HG03175 (cell line): ENCODE results near the gene BTD.

Experiments used
- ATAC-seq: cut with Tn5 transposase; IDR thresholded peaks from one replicate; pipeline ENCODE4 v1.9.1; 2021; ENCODE audit warnings: mild to moderate bottlenecking, moderate library complexity; ENCODE audit not compliant: unreplicated experiment

BTD gene

DNA sequence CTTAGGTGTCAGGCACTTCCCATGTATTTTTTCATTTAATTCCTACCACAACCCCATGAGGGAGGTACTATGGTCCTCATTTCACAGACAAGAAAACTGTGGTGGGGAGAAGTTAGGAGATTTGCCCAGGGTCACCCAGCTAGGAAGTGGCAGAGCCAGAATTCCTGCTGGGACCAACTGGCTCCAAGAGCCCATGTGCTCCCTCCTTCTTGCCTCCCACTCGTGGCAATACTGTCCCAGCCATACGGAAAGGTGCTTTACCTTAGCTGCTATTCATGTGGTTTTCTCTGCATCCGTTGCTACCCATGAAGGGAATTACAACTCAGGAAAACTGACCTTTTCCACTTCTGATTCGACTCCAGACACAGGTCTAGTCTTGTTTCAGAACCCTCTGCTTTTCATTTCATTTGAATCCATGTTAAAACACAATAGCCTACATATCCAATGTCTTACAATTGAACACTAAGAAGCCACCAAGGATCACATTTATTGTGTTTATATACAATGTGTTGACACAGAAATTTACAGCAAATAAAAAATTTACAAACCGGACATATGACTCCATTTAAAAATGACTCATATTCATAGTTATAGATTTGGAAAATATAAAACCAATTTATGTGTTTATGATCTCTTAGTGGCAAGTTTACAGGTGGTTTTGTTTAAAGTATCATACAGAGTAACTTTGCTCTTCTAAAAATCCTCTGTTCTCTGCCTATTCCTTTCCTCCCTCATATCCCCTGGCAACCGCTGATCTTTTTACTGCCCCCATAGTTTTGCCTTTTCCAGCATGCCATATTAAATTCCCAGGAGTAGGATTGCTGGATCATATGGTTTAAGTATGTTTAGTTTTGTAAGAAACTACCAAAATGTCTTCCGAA lies 58.8 kb downstream of the BTD start:
- ATAC-seq, result no peak

DNA sequence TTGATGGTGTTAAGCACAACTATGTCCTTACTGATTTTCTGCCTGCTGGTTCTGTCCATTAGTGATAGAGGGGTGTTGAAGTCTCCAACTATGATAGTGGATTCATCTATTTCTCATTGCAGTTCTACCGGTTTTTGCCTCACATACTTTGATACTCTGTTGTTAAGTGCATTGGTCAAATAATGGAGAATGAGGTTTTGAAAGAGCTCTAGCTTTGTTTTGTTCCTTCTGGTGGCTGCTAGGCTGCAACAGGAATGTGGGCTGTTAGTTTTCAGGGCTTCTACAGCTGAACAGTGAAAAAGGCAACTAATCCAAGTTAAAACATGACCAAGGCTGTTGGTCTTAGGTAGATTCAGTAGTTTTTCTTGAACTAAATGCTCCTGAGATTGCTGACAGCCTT lies 62.6 kb downstream of the BTD start:
- no peak for ATAC-seq

DNA sequence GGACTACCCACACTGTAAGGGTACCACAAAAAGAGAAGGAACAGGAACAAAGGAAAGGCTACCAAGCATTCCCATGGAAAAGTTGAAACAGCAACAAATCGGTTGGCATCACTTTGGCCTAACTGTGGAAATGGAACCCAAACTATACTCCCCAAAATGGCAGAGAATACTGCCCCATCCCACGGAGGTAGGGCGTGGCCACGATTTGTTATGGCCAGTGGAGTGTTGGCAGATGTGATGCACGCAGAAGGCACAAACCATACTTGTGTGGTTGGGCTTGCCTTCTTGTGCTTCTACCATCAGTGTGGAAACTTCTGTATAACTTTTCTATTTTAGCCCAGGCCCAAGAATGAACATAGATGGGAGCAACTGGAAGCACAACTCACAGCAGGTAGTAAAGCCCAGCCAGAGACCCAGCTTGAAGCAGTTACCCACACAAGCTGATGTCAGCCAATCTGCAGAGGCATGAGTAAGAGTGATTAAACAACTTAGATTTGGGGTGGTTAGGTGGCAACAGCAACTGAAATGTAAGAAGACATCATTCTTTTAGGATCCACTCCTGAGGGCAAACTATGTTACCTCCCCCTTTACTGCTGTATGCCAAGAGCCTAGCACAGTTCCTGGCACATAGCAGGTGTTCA lies 64.1 kb downstream of the BTD start:
- no peak for ATAC-seq

DNA sequence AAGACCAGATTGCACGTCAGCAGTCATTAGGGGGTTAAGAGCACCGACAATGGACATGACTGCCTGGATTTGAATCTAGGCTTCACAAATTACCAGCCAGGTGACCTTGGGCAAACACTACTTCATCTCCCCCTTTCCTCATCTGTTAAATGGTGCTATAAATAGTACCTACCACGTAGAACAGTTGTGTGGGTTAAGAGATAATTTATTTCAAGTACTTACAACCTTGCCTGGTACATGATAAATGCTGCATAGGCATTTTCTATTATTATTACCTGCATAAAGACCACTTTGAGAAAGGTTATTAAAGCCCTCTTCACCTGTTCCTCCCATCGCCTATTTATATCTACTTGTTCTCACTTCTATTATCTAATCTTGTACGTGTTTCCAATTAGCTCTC lies 64.7 kb downstream of the BTD start:
- no peak for ATAC-seq

DNA sequence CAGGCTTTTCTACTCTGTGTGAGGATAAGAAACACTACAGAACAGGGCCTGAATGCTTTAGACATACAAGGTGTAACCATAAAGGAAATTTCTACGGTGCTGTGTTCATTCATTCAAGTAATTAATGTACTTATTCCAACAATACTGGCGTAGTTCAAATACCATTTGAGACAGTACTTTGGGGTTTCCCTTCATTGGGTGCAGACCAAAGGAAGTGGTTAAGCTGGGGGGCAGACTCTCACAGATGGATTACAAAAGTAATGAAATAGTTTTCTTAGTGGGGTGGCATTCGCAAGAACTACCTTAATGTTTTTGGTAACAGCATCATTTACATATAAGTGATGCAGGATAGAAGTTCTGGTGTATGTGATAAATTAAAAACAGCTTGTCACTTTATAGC lies 65.9 kb downstream of the BTD start:
- ATAC-seq, result no peak

DNA sequence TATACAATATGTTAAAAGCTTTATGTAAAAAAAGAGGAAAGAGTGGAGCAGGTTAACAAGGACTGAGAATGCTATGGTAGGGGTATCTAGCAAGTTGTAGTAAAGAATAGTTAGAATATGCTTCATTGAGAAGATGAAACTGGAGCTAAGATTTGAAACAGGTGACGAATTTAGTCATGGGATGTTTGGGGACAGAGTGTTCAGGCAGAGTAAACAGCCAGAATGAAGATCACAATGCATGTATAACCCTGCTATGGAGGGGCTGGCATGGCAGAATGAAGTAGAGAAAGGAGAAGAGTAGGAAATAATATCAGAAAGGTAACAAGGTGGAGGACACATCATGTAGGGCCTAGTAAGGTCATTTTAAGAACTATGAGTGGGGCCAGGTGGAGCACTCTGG lies 72.0 kb downstream of the BTD start:
- no peak for ATAC-seq

DNA sequence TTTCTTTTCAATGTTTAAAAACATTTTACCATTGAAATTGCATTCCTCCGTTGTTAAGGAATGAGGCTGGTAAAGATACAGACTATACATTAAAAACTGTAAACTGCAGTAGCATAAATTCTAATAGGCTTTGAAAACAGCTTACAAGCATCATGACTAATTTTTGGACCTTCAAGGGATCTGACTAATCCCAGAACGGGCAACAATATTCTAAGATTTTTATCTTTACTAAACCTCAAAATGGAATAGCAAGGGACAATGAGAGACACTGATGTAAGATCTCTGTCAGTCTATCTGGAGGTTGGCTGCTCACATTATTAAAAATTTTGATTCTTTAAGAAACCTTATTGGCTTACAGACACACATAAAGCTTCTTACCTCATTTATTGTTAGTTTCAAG lies 74.7 kb downstream of the BTD start:
- no peak for ATAC-seq

DNA sequence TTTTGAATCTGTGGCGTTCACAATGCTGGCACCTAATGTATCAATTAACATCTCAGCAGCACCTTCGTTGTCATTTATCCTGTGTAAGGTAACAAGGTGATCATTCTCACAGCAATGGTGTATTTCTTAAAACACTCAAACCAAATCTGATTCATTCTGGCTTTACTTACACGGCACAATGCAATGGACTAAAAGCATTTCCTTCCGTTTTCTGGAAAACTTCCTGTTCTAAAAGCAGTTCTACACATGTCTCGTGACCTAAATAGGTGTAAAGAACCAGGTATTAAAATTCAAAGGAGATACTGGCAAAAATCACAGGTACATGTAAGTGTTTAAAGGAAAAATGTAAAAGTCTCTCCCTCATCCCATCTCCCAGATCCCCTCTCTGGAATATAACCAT lies 77.8 kb downstream of the BTD start:
- ATAC-seq, result no peak

DNA sequence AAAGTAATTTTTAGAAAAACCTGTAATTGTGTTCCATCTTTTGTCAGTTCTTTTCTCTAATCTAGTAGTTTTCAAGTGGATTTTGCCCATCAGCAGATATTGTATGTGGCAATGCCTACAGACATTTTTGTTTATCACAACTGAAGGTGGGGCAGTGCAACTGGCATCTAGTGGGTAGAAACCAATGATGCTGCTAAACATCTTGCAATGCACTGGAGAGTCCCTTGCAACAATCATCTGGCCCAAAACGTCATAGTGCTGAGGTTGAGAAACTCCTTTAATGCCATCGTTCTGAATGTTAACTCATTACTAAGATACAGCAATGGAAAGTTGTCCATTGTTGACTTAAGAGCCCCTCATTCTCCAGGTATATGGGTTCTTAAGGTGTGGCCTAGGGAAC lies 80.1 kb downstream of the BTD start:
- no peak for ATAC-seq

DNA sequence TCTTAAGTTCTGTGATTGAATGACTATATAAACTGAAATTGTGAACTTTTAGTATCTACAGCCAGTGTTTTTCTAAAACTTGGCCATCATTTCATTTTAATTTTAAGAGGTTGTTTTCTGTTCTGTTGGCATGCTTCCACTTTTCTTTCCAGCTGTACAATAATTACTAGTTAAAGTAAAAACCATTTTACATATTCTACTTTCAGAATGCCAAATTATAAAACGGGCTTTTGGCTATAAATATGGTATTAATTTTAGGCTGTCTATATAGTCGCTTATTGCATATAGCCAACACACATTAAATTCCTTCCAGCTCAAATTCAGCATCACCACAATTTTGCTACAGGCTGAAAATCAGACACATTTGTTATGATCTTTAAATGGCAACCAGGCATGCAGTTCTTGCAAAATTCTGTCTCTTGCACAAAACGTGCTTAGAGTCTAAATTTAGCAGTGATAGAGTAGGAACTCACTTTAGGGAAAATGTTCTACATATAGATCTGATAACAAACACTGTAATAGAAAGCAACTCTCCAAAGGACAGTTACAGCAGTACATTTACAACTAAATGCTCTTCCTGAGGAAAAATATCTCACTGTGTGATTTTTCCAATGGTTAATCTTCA lies 81.1 kb downstream of the BTD start:
- ATAC-seq, result no peak

DNA sequence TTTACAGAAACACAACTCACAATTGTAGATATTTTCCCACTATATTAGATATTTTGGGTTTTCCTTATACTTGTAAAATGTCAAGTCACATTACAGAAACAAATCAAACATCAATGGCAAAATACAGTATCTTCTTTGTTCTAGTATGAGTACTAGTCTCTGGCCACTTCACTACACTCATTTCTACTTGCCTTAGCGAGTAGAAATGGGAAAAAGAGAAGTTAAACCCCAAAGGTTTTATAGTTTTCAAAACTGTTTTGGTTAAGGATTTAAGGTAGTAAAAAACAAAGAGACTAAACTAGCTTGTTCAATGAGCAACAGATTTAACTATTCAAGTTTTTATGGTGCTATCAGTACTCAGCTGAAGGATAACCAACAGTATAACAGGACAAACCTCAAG lies 81.7 kb downstream of the BTD start:
- ATAC-seq, result no peak

DNA sequence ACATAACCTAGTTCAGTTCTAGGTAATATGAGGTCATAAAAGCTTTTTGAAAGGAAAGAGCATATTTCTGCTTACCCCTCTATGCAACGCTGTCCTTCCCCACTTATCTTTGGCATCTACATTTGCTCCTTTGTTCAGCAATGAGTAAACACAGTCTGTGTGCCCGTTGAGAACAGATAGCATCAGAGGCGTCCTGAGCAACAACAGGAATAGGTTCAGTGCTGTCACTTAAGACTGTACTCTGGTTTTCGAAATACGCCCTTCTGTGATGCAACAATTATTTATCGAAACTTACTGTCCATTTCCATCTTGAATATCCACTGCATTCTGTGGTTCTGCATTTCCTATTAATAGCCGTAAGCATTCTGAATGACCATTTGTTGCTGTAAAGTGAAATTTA lies 84.4 kb downstream of the BTD start:
- ATAC-seq, result no peak

DNA sequence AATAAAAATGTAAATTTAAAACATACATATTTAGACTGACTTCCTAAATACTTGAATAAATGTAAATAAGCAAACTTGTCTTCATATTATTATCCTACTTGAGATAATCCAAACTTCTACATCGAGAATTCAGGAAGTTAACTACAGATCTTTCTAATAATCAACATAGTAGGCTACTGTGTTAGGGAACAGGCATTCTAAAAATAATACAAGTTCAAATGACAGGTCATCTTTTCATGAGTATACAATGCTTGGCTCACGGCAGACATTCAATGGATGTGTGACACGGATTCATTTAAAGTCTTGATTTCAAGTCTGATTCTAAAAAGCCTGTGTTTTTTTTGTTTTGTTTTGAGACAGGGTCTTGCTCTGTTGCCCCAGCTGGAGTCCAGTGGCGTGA lies 88.7 kb downstream of the BTD start:
- no peak for ATAC-seq

DNA sequence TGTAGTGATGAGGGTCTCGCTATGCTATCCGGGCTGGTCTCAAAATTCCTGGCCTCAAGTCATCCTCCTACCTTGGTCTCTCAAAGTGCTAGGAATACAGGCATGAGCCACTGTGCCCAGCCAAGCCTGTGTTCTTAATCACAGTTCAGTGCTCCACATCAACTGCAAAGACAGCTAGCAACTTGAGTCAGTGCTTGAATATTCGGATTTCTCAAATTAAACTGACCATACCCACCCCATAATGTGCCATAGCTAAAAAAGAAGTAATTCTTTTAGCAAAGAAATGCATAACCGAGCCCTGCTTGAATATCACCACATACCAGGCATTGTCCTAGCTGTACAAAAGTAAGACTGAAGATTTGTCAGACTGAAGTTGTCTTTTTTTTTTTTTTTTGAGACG lies 89.2 kb downstream of the BTD start:
- ATAC-seq, result no peak

DNA sequence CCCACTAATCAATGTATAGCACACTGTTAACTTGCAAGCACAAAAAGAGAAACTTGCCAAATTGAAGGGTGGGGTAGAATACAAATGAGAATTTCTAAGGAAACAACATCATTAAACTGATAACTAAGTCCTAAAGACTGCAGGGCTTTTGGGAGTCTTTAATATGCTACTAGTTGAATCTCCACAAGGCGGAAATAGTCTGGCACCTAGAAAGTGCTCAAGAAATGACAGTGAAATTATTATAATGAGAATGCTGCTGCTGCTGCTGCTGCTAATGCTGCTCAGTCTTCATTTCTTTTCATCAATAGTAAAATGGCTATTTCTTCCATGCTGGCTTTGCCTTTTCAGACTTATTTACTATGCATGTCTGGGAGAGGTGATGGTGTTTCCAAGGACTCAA lies 91.8 kb downstream of the BTD start:
- ATAC-seq, result no peak

DNA sequence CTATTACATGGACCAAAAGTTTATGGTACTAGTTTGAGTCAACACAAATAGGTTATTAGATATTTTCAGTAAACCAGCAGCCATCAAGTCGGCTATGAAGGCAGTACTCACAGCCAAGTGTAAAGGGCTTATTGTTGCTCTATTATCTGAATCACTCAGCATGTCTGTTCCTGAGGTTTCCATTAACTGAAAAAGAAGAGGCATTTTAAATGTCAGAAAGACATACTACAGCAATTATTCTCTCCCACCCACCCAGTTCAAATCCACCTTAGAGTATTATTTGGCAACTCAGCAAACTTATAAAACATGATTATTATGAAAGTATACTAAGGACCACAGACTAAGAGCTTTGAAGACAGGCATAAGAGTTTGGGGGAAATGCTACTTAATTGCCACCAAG lies 93.1 kb downstream of the BTD start:
- ATAC-seq, result no peak
